Endothelial cell of umbilical vein (primary cell): ENCODE results near the gene RNASE9.

Source experiments
- CTCF ChIP-seq, 2 donors: IDR thresholded peaks; 1 replicate in 1 of 2; 2 replicates in 1 of 2; pipeline ENCODE4 v1.5.1; 2011; ENCODE audit warnings: low read length in 2 of 2, mild to moderate bottlenecking in 2 of 2, moderate library complexity in 2 of 2, control low read depth in 1 of 2, inconsistent platforms in 1 of 2, low read depth in 1 of 2; ENCODE audit not compliant: insufficient read depth in 1 of 2; ENCODE audit errors: extremely low read depth in 1 of 2
- GATA2 ChIP-seq: IDR thresholded peaks from 2 replicates; pipeline ENCODE4 v1.7.0; 2011; ENCODE audit warnings: low read depth, mild to moderate bottlenecking, moderate library complexity, mixed read lengths, low read length; ENCODE audit not compliant: insufficient read length, insufficient read depth
- POLR2A ChIP-seq: IDR thresholded peaks from 2 replicates; pipeline ENCODE4 v1.6.1; 2012; ENCODE audit warnings: low read depth, mild to moderate bottlenecking, control low read depth, low read length
- POLR2AphosphoS5 ChIP-seq: IDR thresholded peaks from 2 replicates; pipeline ENCODE4 v1.6.1; 2012; ENCODE audit warnings: low read depth, mild to moderate bottlenecking, control low read depth, low read length, moderate library complexity; ENCODE audit not compliant: insufficient read depth

- TF ChIP-seq CTCF (IDR thresholded peaks at IDR 0.05; ENCODE audit: extremely low read depth in 1 of 2, insufficient read depth in 1 of 2, low read depth in 1 of 2, low read length in 2 of 2): no peak
- TF ChIP-seq POLR2A: no peak
- TF ChIP-seq POLR2AphosphoS5: no peak
- no peak for TF ChIP-seq GATA2
These were observed 31.0 kb downstream of the RNASE9 start for GRCh38 chr14:20529806-20530205.
